HG03442 (cell line): Measurements from ENCODE around the gene EFNB2.

Experiments used
- ATAC-seq: cut with Tn5 transposase; IDR thresholded peaks from one replicate; pipeline ENCODE4 v1.9.1; 2021; ENCODE audit warnings: mild to moderate bottlenecking, moderate library complexity; ENCODE audit not compliant: unreplicated experiment

Gene EFNB2

GRCh38 chr13:106487129-106487528, 48.3 kb downstream of the EFNB2 start:
- ATAC-seq: no peak

GRCh38 chr13:106486287-106486686, 49.2 kb downstream of the EFNB2 start:
- ATAC-seq: no peak

- no peak for ATAC-seq
Measured at GRCh38 chr13:106484537-106485193, 50.8 kb downstream of the EFNB2 start.

- ATAC-seq: no peak
Measured at GRCh38 chr13:106484084-106484483, 51.4 kb downstream of the EFNB2 start.

GRCh38 chr13:106481919-106482318, 53.5 kb downstream of the EFNB2 start:
- ATAC-seq: no peak

GRCh38 chr13:106480351-106480910, 55.0 kb downstream of the EFNB2 start:
- ATAC-seq: no peak

- no peak for ATAC-seq
Measured at GRCh38 chr13:106479929-106480328, 55.5 kb downstream of the EFNB2 start.

GRCh38 chr13:106478116-106478515, 57.3 kb downstream of the EFNB2 start:
- no peak for ATAC-seq

- no peak for ATAC-seq
Measured at GRCh38 chr13:106477303-106477702, 58.2 kb downstream of the EFNB2 start.

- ATAC-seq: no peak
Measured at GRCh38 chr13:106475852-106476251, 59.6 kb downstream of the EFNB2 start.

- no peak for ATAC-seq
Measured at GRCh38 chr13:106474912-106475311, 60.5 kb downstream of the EFNB2 start.

GRCh38 chr13:106473154-106473553, 62.3 kb downstream of the EFNB2 start:
- no peak for ATAC-seq

- ATAC-seq: no peak
Measured at GRCh38 chr13:106472621-106473020, 62.8 kb downstream of the EFNB2 start.

GRCh38 chr13:106471957-106472543, 63.4 kb downstream of the EFNB2 start:
- peak; percentile 63 for ATAC-seq

GRCh38 chr13:106470576-106470975, 64.9 kb downstream of the EFNB2 start:
- no peak for ATAC-seq

GRCh38 chr13:106468744-106469590, 66.5 kb downstream of the EFNB2 start:
- no peak for ATAC-seq

GRCh38 chr13:106468207-106468606, 67.3 kb downstream of the EFNB2 start:
- no peak for ATAC-seq

GRCh38 chr13:106467427-106468122, 67.9 kb downstream of the EFNB2 start:
- ATAC-seq: no peak

- no peak for ATAC-seq
Measured at GRCh38 chr13:106466691-106467426, 68.6 kb downstream of the EFNB2 start.

GRCh38 chr13:106464076-106464475, 71.4 kb downstream of the EFNB2 start:
- ATAC-seq: no peak
